Testis (tissue), 2 donors: ENCODE measurements around the gene MRPL53.

Experiments used
- CTCF ChIP-seq, 3 experiments: fragments of 450-650 bp in 2 of 3; fragments of 200-600 bp in 1 of 3; sonication (generic) in 1 of 3; IDR thresholded peaks; one replicate each; pipeline ENCODE4 v1.5.1; 2016 to 2019; ENCODE audit warnings: antibody characterized with exemption in 3 of 3, mild to moderate bottlenecking in 2 of 3, moderate library complexity in 1 of 3
- POLR2A ChIP-seq: fragments of 450-650 bp; IDR thresholded peaks from one replicate; pipeline ENCODE4 v1.6.1; 2017; ENCODE audit warnings: antibody characterized with exemption, mild to moderate bottlenecking, moderate library complexity

- TF ChIP-seq CTCF (IDR thresholded peaks at IDR 0.05) (no peak), POLR2A (no peak)
Observed at GRCh38 chr2:74439373-74439772, 33.1 kb downstream of the MRPL53 start.
